Smooth muscle cell of trachea (primary cell): ENCODE measurements around the gene AMY2B. TPM values are rescaled to one million over a fixed set of nuclear protein-coding genes. Genes with fewer than 3 reads are reported as not detected.

Experiments used
- total RNA-seq: library from RNA; depleted of rRNA; stranded (reverse); fragments of >200 nt; gene quantifications from 2 replicates; pipeline ENCODE4 v1.2.1, GENCODE V29; 2014

AMY2B gene
- total RNA-seq: 2.3 and 5.8 TPM in 2 replicates

DNA sequence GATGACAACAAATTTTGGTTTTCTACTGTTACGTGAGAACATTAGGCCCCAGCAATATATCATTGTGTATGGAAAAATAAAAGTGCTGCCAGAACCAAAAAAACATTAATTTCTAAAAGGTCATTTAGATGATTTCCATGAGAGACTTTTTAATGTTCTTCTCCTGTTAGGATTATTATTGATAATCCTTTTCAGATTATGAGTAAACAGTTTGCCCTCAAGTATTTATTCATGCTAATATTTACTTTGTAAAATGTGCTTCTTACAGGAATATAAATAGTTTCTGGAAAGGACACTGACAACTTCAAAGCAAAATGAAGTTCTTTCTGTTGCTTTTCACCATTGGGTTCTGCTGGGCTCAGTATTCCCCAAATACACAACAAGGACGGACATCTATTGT lies at the start of gene AMY2B:
Gene AMY2B, plus strand, starts transcription at position 301 of the 400 bp plus-strand sequence. Its CDS starts 14 bp downstream, at position 315.

DNA sequence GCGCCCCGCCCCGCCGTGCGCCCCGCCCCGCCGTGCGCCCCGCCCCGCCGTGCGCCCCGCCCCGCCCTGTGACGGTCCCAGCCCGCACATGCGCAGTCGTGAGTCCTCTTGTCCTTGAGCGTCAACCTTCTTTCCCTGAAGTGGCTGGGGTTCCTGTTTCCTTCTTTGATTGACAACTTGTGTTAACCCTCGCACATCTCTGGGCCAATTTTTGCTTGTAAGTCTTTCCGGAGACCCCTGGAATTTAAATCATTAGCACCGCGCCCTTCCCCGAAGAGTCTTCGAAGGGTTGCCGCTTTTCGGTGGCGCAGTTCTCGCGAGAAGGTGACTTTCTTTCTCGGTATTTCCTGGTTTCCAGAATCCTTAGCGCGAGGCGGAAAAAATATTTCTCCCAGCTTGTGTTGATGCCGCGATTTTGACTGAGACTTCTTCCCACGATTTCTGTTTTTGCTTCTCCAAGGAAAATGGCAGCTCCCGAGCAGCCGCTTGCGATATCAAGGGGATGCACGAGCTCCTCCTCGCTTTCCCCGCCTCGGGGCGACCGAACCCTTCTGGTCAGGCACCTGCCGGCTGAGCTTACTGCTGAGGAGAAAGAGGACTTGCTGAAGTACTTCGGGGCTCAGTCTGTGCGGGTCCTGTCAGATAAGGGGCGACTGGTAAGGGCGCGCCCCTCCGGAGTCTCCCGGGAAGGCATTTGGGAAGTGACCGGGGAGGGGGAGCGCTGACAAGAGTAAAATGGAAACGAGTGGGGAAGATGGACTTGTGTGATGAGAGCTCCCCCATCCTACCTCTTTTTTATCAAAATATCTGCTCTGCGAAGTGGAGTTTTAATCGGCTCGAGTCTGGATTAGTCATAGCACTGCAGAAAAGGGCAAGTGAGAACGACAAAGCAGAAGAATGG lies 45.5 kb upstream of the AMY2B start, which contains the start of gene RNPC3:
Gene RNPC3, plus strand, starts transcription at position 93 of the 901 bp plus-strand sequence. Its CDS starts 372 bp downstream, at position 465.

DNA sequence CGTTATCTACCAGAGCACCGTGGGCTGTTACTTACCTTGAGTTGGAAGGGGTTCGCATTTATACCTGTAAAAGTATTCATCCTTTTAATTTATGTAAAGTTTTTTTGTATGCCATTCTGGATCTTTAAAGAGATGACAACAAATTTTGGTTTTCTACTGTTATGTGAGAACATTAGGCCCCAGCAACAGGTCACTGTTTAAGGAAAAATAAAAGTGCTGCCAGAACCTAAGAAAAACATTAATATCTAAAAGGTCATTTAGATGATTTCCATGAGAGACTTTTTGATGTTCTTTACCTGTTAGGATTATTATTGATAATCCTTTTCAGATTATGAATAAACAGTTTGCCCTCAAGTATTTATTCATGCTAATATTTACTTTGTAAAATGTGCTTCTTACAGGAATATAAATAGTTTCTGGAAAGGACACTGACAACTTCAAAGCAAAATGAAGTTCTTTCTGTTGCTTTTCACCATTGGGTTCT lies 45.6 kb downstream of the AMY2B start, which contains the start of gene AMY2A:
Gene AMY2A, plus strand, starts transcription at position 434 of the 484 bp plus-strand sequence. Its CDS starts 14 bp downstream, at position 448.

Other genes with a start within 250 kb of the AMY2B start
- gene RNPC3, start 45.9 kb upstream of the AMY2B start, total RNA-seq: 5.8 and 6.1 TPM in 2 replicates
- not detected in 2 replicates for gene AMY2A, start 45.8 kb downstream of the AMY2B start, total RNA-seq
- gene AMY1A, start 84.2 kb downstream of the AMY2B start, total RNA-seq: not detected in 2 replicates
- not detected in 2 replicates for gene AMY1B, start 124.6 kb downstream of the AMY2B start, total RNA-seq
- gene AMY1C, start 178.3 kb downstream of the AMY2B start, total RNA-seq: not detected in 2 replicates